HG03571 (cell line): ENCODE data around the gene LEMD2.

Experiments used
- ATAC-seq: cut with Tn5 transposase; IDR thresholded peaks from one replicate; pipeline ENCODE4 v1.9.1; 2021; ENCODE audit not compliant: unreplicated experiment

Gene LEMD2

DNA sequence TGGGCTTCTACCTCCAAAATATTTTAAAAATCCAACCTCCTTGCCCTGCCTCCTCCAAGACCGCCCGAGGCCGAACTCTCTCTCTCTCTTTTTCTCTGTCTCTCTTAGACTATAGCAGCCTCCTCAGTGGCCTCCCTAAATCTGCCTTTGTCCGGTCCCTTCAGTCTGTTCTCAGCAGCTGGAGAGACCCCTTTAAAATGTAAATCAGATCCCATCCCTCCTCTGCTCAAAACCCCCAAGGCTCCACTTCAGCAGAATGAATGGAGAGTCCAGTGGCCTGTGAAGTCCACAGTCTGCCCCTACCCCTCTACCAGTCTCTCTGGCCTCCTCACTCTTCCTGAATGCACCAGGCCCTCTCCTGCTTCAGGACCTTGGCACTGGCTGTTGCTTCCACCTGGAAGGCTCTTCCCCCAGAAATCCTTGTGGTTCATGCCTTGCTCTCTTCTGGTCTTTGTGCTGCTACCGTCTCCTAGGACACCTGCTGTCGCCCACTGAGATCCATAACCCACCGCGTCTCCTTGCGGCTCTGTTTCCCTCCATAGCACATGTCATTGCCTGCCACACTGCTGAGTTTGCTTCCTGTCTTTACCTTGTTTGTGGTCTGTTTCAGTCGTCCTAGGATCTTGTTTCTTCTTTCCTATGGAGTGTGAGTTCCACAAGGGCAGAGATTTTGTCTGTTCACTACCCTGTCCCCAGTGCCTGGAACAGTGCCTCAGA is 8.9 kb upstream of the LEMD2 start:
- no peak for ATAC-seq

DNA sequence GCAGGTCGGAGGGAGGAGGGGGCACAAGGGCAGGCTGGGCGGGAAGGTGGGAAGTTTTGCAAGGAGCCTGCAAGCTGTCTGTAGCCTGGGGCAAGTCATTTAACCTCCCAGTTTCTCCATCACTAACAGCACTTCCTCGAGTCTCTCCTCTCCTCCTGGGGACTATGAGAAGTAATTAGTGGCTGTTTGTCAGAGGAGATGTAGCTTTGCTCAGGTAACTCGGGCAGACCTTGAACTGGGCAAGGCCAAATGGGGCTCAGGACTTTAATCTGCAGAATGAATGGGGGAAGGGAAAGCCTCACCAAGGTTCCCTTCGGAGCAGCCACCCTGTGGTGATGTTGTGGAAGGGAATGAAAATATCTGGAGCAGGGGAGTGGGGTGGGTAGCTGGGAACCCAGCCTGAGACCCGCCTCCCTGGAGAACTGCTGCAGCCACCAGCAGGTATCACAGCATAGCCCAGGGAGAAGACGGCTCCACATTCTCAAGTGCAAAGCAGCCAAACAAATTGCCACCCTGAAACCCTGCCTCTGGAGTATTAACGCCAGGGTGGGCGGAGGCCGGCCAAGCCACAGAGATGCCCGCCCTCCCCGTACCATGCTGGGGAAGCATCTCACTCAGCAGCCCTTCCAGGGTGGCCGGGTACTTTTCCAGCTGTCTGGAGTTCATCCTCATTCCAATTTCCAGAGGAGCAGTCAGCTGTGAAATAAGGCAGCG is 6.1 kb upstream of the LEMD2 start:
- no peak for ATAC-seq

DNA sequence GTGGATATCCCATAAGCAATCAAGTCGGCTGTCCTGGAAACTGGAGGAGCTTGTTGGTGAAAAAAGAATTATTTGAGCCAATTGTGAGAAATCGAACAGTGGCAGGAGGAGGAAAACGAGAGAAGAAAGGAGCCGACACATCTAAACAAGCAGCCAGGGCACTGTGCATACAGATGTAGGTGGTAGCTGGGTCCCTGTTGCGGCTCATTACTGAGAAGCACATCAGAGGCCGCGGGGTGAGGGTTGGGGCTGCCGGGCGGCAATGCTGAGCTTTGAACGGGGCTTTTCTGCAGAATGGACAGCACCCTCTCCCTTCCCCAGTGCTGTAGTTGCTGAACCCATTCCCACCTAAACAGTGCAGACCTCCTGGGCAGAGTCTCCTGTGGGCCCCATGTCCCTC is 4.1 kb upstream of the LEMD2 start:
- ATAC-seq: no peak

DNA sequence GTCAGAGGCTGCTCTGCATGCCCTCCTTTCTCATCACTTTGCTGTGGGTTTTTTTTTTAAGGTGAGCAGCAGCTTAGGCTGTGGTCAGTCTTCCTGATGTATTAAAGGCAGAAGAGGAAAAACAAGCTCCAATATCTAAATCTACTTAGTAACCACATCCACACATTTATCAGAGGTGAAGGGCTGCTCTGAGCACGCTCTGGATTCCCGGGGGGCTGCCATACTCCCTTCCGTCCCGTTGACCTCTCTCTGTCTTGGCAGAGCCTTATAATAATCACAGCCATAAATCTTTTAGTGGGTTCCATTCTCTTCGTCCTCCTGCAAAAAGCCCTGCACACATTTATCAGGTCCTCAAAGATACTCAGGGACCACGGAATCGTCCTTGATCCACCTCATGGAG is 2.7 kb upstream of the LEMD2 start:
- no peak for ATAC-seq

DNA sequence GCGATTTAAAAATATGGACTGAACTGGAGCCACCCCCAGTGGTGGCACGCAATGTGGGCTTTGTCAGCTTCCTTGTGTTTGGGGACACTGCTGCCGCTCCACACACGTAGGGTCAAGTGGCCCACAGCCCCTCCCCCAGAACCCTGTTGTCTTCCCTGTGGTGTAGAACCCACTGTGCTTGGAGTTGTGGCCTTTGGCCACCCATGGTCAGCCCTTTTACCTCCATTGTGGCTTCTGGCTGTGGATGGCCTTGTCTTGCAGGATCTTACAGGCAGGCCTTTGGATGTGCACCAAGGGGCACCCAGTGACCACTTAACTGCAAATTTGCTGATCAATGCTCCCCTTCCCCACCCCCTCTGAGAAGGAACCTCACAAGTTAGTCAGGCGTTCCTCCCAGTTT is 2.0 kb upstream of the LEMD2 start:
- ATAC-seq: no peak

DNA sequence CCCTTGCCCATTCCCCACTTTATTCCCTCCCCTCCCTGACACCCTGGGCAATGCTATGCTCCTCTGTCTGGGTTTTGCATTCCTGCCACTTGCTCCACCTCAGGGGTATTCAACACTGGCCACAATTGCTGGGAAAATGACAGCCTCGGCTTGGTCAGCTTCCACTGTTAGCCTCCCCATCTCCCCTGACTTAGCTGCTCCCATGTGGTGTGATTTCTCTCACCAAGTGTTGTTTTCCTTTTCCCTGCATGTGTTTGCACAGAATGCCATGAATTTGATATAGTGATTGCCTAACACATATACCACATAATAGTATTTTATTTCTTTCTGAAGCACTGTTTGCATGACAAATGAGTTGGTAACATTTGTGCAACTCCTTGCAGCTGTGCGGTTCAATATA is 1.4 kb upstream of the LEMD2 start:
- no peak for ATAC-seq

DNA sequence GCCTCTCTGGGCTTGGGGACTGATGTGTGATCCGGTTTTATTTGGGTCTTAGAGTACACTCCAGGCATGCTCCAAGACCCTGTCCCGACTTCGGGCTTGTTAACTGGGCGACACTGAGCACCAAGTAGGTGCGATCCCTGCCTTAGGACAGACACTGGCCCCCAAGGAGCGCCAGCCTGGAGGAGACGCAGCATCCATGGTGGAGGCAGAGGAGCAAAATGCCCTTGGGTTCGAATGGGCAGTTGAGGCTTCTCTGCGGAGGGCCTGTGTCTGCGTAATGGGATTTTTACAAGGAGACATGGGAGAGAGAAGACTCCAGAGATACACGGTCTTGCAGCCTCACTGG is 593 bp upstream of the LEMD2 start:
- ATAC-seq: no peak

DNA sequence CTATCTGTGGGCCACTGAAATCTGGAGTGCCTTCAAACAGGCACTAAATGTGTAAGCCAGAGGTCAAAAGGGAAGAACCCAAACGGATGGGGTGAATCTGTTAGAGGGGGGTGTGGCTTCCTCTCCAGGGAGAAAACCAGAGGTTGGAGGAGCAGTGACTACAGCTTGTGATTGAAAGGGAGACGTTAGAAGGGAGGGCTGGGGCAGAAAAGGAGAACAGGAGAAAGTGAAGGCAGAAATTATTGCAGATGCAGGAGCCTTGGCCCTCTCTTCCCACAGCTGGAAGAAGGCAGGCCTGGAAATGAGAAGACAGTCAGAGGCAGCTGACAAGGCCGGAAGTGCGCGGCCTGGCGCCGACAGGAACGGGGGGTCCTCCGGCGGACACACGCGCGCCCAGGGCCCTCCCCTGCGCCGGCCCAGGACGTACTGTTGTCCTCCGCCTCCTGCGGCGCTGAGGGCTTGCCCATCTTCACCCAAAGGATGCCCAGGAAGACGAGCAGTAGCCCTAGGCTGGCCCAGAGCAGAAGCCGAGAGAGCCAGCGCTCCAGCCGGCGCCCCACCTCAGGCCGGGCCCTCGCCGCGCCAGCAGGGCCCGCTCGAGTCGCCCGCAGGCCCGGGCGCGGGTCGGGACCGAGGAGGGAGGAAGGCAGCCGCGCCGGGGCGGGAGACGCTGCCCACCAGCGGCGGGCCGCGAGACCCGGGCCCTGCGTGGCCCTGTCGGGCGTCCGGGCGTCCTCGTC is 806 bp downstream of the LEMD2 start:
- ATAC-seq: peak; percentile 38

DNA sequence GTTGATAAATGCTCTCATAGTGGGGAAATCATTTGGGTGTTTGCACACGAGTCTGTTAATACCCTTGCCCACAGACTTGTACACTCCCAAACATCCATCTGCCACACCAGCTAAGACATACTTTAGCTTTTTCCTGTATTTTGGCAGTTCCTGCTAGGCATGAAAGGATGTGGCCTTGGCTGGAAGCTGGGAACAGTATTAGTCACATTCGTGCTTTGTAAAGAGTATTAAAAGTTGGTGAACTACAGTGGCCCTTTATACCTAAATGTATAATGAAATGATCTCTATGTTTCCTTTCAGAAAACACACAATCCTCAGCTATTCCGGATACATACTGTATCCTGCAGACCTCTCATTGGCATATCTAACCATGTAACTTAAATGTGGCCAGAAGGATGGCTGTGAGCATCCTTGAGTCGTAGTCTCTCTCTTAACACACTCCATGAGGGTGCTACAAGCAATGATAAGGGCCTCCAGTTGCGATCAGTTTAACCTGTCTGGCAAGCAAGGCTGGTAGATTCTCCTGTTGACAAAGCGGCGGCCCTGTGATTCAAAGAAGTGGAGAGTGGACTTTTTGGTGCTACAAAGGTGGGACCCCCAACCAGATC is 1.5 kb downstream of the LEMD2 start:
- ATAC-seq: no peak

DNA sequence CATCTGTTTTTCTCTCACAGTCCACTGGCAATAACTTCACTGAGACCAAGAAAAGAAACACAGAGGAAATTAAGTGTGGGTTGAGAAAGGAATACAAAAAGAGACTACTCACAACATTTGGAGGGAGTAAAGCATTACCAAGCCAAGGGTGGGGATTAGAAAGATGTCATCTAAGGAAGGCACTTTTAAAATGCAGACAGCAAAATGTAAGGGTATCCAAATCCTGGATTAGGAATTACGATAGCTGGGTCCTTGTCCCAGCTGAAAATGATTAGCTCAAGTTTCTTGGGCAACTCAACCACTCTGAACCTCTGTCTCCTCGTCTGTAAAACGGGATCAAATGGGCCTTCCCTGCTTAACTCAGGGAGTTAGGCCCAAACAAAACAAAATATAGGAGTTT is 2.2 kb downstream of the LEMD2 start:
- no peak for ATAC-seq

DNA sequence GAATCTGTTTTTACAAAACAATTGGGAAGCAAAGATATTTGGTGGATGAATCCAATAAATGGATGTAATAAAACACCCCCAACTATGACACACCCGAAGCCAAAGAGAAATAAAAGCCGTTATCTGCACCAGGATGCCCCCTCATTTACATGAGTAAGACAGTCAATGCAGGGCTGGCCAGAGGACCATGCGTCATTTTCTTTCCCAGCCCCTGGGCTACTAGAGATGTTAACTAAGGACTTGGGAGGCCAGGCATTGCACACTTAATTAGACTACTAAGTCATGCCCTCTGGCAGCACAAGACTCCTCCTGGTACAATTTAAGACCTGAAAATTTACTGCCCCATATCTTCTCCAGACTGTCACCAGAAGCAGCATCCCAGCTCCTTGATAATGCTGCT is 3.2 kb downstream of the LEMD2 start:
- ATAC-seq: no peak

DNA sequence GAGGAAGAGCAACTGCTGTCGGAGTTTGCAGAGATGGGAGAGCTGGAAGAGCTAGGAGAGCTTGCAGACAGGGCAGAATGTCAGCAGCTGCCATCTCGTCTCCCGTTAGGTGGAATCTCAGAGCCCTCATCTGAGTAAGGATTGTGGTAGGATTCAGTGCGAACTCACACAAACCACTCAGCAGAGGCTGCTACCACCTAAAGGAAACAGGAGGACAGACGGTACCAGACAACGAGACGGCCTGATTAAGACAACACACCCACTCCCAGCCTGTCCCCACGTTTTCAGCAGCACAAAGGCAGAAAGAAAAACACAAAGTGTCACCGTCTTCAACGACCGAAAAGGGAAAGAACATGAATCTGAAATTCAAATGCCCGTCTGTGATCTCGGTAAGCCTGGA is 4.1 kb downstream of the LEMD2 start:
- ATAC-seq: no peak

DNA sequence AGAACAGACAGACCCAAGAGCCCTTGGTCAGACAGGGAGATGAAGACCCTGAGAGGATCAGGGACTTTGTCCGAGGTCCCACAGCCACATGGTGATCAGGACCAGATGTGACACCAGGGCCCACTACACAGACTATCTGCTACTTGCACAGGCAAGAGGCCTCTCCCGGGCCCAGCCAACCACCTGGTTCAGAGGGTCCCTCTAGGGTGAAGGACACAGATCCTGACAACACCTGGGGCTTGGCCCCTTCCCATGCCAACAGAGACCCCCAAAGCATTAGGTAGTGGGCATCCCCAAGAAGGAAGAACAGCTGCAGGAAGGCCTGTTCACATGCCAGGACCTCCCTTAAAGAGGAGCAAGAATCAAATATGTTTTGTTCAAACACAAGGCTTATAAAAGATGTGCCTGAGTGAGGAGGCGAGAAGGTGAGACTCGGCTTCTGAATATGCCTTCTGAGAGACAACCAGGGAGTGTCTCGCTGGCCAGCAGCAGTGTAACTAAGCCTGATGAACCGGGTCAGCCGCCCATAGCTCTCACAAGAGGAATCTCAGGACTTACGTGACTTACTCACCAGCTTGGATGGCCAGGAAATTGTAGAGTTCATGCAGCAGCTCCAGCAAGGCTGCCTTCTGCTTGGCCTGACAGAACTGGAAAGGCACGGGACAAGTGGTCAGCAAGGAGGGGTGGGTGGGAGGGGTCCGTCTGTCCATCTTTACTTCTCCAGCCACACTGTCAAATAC is 5.0 kb downstream of the LEMD2 start:
- ATAC-seq: no peak

DNA sequence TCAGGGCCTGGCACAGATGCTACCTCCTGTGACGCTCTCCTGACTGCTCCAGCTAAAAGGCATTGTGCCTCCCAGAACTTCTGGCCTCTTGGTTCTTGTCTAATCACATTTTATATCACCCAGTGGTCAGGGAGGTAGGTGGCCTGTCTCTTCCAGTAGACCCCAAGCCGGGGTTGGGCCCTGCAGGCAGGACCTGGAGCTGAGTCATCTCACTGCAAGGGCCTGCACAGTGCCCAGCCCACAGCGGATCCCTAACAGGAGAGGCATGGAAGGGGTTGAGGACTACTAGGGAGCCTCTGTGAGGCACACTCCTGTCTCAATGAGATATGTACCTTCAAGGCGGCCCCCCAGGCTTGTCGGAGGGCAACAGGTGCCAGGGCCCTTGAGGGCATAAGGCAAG is 6.4 kb downstream of the LEMD2 start:
- no peak for ATAC-seq

DNA sequence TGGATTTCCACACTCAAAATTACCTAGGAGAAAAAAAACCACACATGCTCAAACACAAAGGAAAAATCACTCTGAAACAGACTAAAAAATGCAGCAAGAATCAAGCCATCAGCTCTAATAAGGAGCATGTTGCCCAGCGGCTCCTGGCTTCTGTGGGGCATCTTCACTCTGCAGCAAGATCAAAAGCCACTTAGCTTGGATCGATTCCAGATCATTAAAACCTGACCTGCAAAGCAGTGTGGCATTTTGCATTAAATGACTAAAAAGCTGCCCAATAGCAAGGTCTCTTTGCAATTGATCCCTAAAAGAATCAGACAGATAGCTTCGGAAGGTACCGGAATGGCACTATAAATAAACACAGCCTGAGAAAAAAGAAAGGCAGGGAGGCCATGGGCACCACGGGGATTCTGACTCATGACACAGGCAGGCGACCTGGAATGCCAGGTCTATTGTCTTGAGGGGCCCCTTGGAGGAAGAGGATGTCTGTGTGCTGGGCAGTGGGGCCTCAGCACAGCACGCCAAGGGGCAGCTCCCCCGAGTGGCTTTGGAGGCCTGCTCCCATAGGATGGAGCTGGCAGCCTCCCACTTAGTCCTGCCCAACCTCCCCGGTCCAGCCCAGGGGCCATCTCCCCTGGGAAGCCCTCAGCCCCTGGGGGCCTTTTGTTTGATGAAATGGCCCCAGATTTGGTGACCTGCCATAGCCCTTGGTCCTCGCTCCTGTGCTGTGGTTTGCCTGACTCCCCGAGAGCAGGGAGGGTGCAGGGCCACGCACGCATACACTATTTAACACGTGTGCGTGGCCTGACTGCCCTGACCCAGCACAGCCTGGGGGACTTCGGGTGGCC is 7.6 kb downstream of the LEMD2 start:
- ATAC-seq: no peak

DNA sequence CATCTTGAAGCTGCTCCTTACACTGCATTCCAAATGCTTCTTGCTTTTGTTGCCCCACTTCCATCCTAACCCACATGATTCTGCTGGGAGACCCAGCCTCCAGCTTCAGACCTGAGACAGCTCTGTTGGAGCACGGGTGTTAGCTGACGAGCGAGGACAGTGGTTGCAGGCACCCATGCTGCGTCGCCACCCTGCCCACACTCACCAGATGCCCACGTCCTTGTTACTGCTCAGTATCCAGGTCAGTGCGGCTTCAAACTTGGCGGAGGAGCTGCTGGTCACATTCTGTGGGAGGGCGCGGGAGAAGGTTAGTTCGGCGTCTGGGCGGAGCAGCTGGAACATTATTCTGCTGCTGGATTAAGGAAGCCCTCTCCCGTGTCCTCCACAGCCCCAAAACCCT is 9.0 kb downstream of the LEMD2 start:
- ATAC-seq: no peak

DNA sequence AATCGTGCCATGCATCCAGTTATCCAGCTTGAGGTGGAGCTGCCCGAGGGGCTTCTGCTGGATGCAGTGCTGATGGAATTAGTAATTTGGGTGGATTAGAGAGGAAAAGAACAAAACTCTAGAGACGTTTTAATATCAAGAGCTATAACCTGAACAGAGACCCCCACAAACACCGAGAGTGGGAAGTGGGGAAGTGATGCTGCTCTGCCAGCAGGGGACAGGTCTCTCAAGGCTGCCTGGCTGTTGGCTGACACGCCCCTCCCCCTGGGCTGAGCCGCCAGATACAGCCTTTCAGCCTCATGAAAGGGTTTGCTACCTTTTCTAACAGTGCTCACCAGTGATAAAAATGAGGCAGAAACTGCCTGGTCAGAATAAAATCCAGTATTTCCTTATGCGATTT is 9.6 kb downstream of the LEMD2 start:
- ATAC-seq: no peak

DNA sequence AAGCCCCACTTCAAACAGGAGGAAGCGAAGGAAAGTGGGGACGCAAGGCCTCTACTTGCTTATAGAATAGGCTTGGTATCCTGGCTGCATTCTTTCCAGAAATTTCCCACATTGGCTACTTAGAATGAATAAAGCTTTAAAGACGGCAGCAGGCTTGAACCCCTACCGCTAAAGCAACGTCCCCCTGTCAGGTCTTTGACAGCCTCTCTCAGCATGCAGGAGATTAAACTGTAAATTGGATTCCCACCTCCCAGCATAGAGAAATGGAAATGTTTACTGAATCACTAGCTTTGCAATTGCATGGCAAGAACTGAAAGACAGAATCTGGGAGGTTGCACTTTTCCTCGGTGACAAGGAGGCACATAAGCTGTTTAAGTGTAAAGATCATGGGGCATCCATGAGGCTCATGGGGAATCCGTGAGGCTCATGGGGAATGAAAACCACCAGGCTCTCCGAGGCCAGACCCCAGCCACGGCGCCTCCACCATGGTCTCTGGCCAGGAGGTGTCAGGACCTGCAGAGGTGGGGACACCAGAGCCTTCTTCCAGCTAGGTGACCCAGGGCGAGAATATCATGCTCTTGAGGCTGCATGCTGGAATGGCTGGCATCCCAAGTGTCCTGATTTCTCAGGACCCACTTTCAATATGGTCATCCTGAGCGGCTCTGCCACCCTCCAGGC is 10.3 kb downstream of the LEMD2 start:
- ATAC-seq: no peak
